ENCODE measurements around the gene NAA80. TPM values are rescaled to one million over a fixed set of nuclear protein-coding genes. Genes with fewer than 3 reads are reported as not detected.
"Not testable (repeated sequence)": the region's sequence is repeated elsewhere in the genome, so short reads cannot be mapped to it uniquely, and the experiment has no call there.

NAA80 gene
- total RNA-seq, 1 donor from 2014 or later = 8.5 TPM

DNA sequence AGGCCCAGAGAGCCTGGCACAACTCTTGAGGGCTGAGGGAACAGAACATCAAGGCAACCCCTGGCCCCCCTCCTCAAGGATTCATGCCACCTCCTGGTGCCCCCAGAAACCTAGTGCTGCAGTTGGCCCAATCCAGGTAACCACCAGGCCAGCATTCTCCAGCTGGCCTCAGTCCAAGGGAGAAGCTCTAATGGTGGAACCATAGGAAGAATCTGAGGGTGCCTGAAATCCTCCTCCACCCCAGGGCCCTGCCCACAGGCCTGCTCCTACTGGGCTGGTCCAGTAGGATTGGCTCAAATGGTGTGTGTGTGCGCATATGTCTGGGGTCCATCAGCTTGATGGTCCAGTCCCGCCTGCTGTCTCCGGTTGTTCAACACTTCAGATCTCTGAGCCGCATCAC lies 15.6 kb upstream of the NAA80 start:
- Histone ChIP-seq H3K27me3 (ENCODE audit: control insufficient read depth, insufficient read depth, low read length) (no peaks in the 10 kb centered on the region), H3K36me3 (ENCODE audit: control insufficient read depth, insufficient read depth, low read length) (peaks cover 3% of the 10 kb centered on the region), H3K4me3 (ENCODE audit: low read depth, low read length) (no peak overlapping the region)
- TF ChIP-seq CTCF (IDR thresholded peaks at IDR 0.05; ENCODE audit: insufficient read depth, low read length, poor library complexity, severe bottlenecking) = no peak
- no peak for DNase-seq (ENCODE audit: low read depth)

DNA sequence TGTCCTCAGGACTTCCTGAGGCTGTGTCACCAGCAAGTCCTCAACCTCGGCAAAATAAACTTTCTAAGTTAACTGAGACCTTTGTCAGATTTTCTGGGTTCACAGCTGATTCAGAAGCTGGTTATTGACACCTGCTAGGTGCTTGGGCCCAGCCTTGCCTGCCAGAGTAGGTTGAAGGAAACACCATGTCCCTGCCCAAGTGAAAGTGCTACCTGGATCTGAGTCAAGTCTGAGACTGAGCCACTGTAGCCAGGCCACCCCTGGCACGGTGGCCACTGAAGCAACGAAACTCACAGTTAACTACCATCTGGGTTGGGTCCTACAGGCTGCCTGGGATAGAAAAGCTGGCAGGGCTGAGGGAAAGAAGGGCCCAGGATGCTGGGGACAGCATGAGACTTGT lies 15.1 kb upstream of the NAA80 start:
- Histone ChIP-seq H3K27me3 (ENCODE audit: control insufficient read depth, insufficient read depth, low read length) (no peaks in the 10 kb centered on the region), H3K4me3 (ENCODE audit: low read depth, low read length) (no peak overlapping the region), H3K36me3 (ENCODE audit: control insufficient read depth, insufficient read depth, low read length) (peaks cover 3% of the 10 kb centered on the region)
- no peak for DNase-seq (ENCODE audit: low read depth)
- no peak for TF ChIP-seq CTCF (IDR thresholded peaks at IDR 0.05; ENCODE audit: insufficient read depth, low read length, poor library complexity, severe bottlenecking)

- not testable (repeated sequence) for H3K27me3 ChIP-seq (ENCODE audit: control insufficient read depth, insufficient read depth, low read length); H3K4me3 ChIP-seq (ENCODE audit: low read depth, low read length)
Observed at GRCh38 chr3:50312041-50312440, 12.8 kb upstream of the NAA80 start.

DNA sequence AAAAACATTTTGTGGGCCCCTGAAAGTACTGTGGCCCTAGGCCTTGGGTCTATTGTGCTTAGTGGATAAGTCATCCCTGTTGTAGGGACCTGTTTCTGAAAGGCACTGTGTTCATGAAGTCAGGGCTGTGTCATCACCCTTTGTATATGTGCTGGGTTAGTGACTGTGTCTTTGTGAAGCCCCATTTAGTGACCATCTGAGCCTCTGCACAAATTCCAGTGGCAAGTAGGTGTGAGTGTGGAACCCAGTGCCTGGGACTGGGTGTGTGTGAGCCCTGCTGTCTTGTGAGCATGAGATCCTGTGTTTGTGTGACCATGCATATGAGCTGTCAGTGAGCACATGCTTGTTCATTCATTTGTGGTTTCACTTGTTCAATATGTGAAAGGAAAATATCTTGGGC lies 5.4 kb upstream of the NAA80 start:
- Histone ChIP-seq H3K4me3 (ENCODE audit: low read depth, low read length) (no peak overlapping the region), H3K27me3 (ENCODE audit: control insufficient read depth, insufficient read depth, low read length) (no peaks in the 10 kb centered on the region), H3K36me3 (ENCODE audit: control insufficient read depth, insufficient read depth, low read length) (no peaks in the 10 kb centered on the region)
- no peak for TF ChIP-seq CTCF (IDR thresholded peaks at IDR 0.05; ENCODE audit: insufficient read depth, low read length, poor library complexity, severe bottlenecking)
- DNase-seq (ENCODE audit: low read depth) = no peak

More at GRCh38 chr3:50312041-50312440, 12.8 kb upstream of the NAA80 start:
- H3K36me3 ChIP-seq (ENCODE audit: control insufficient read depth, insufficient read depth, low read length); DNase-seq (ENCODE audit: low read depth): not testable (repeated sequence)

GRCh38 chr3:50303013-50303815 lies 4.0 kb upstream of the NAA80 start, which contains the start of gene HYAL1:
Gene HYAL1 (minus strand): TSS chr3:50303574. CDS start chr3:50302956, 618 bp downstream.
- H3K4me3 ChIP-seq (ENCODE audit: low read depth, low read length) = no peak within 1 kb of the TSS
- DNase-seq (ENCODE audit: low read depth) = no peak
- H3K27me3 ChIP-seq (ENCODE audit: control insufficient read depth, insufficient read depth, low read length) = no peaks in the 10 kb centered on the region
- no peaks in the 10 kb centered on the region for H3K36me3 ChIP-seq (ENCODE audit: control insufficient read depth, insufficient read depth, low read length)
- peak; percentile 54 for TF ChIP-seq CTCF (IDR thresholded peaks at IDR 0.05; ENCODE audit: insufficient read depth, low read length, poor library complexity, severe bottlenecking)

DNA sequence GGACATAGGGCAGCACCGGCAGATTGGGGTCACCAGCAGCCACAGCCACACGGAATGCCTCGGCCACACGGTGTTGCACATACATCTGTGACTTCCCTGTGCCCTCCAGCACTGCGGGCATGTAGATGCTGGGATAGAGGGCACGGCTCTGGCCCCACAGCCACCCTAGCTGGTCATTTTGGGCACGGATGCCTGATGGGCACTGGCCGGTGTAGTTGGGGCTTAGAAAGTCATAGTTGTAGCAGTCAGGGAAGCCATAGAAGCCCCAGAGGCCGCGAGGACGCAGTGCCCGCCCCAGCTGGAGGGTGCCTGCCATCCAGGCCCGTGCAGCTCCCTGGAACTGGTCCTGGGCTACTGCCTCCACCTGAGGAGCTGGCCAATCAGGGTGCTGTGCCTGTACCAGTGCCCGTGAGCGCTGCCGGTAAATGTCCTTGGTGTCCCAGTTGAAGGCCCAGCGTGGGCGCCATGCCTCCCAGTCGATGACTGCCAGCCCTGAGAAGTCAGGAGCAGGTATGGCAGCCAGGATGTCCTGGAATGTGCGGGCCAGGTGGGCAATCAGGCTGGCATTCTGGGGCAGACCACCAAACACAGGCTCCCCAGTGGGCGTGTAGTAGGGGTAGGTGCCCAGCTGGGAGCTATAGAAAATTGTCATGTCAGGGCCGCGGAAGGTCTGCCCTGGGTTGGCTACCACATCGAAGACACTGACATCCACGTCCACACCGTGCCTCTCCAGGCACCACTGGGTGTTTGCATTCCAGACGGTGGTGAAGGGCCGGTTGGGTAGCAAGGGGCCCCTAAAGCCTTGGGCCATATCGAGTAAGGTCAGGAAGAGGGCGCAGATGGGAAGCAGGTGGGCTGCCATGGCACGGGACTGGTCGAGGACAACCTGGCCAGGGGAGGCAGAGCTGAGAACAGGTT lies 3.1 kb upstream of the NAA80 start:
- no peak for DNase-seq (ENCODE audit: low read depth)
- H3K4me3 ChIP-seq (ENCODE audit: low read depth, low read length) = no peak overlapping the region
- no peak for TF ChIP-seq CTCF (IDR thresholded peaks at IDR 0.05; ENCODE audit: insufficient read depth, low read length, poor library complexity, severe bottlenecking)
- no peaks in the 10 kb centered on the region for H3K27me3 ChIP-seq (ENCODE audit: control insufficient read depth, insufficient read depth, low read length)
- H3K36me3 ChIP-seq (ENCODE audit: control insufficient read depth, insufficient read depth, low read length) = no peaks in the 10 kb centered on the region
